Fibroblast of villous mesenchyme (primary cell): ENCODE measurements around the gene LUZP1. TPM values are rescaled to one million over a fixed set of nuclear protein-coding genes. Genes with fewer than 3 reads are reported as not detected.
"Not testable (repeated sequence)": the region's sequence is repeated elsewhere in the genome, so short reads cannot be mapped to it uniquely, and the experiment has no call there.

Source experiments
- DNase-seq: peaks from one replicate; pipeline ENCODE4 v3.0.0-alpha.2; 2010; ENCODE audit warnings: low read depth
- H3K4me3 ChIP-seq: 2 replicates; pipeline ENCODE4 v1.5.1; 2011; ENCODE audit warnings: low read depth, mild to moderate bottlenecking, low read length
- CTCF ChIP-seq: IDR thresholded peaks from 2 replicates; pipeline ENCODE4 v1.5.1; 2012; ENCODE audit warnings: low read depth, mild to moderate bottlenecking, low read length; ENCODE audit not compliant: insufficient read depth
- total RNA-seq: library from RNA; depleted of rRNA; stranded (reverse); fragments of >200 nt; gene quantifications from 2 replicates; pipeline ENCODE4 v1.2.3, GENCODE V29; 2012

Gene LUZP1
- total RNA-seq, 1 donor = 55.3 TPM

GRCh38 chr1:23211955-23212354 is 43.3 kb upstream of the LUZP1 start:
- DNase-seq = no peak
- no peak for TF ChIP-seq CTCF

GRCh38 chr1:23210963-23211362 is 42.3 kb upstream of the LUZP1 start:
- no peak for DNase-seq
- TF ChIP-seq CTCF = no peak
- H3K4me3 ChIP-seq = no peak overlapping the region

More at GRCh38 chr1:23211955-23212354, 43.3 kb upstream of the LUZP1 start:
- no peak overlapping the region for H3K4me3 ChIP-seq

- TF ChIP-seq CTCF = no peak
- no peak for DNase-seq
These were observed 41.7 kb upstream of the LUZP1 start for GRCh38 chr1:23210351-23210785.

GRCh38 chr1:23209770-23210169 is 41.1 kb upstream of the LUZP1 start:
- DNase-seq = no peak
- H3K4me3 ChIP-seq = no peak overlapping the region
- no peak for TF ChIP-seq CTCF

More at GRCh38 chr1:23210351-23210785, 41.7 kb upstream of the LUZP1 start:
- H3K4me3 ChIP-seq = no peak overlapping the region

- H3K4me3 ChIP-seq = no peak overlapping the region
- DNase-seq = no peak
- no peak for TF ChIP-seq CTCF
These were observed 39.9 kb upstream of the LUZP1 start for GRCh38 chr1:23208527-23208926.

GRCh38 chr1:23207733-23208132 is 39.1 kb upstream of the LUZP1 start:
- DNase-seq, H3K4me3 ChIP-seq: not testable (repeated sequence)

GRCh38 chr1:23202263-23202749 is 33.6 kb upstream of the LUZP1 start:
- no peak overlapping the region for H3K4me3 ChIP-seq
- TF ChIP-seq CTCF = no peak
- peak; percentile 52 for DNase-seq

GRCh38 chr1:23200883-23201282 is 32.2 kb upstream of the LUZP1 start:
- no peak for DNase-seq
- TF ChIP-seq CTCF = no peak
- no peak overlapping the region for H3K4me3 ChIP-seq
